Thyroid gland (tissue), 4 donors: ENCODE results near the gene CDC42EP5.

Experiments
- CTCF ChIP-seq, 6 experiments: fragments of 200-600 bp in 3 of 6; fragments of 450-650 bp in 3 of 6; sonication (generic) in 3 of 6; IDR thresholded peaks; one replicate each; pipeline ENCODE4 v1.5.1; 2016 to 2019; ENCODE audit warnings: antibody characterized with exemption in 6 of 6, mild to moderate bottlenecking in 2 of 6, inconsistent platforms in 1 of 6, moderate library complexity in 1 of 6
- POLR2A ChIP-seq, 2 donors: fragments of 450-650 bp; IDR thresholded peaks; one replicate each; pipeline ENCODE4 v1.6.1; 2017; ENCODE audit warnings: antibody characterized with exemption in 2 of 2, mild to moderate bottlenecking in 2 of 2, moderate library complexity in 1 of 2

DNA sequence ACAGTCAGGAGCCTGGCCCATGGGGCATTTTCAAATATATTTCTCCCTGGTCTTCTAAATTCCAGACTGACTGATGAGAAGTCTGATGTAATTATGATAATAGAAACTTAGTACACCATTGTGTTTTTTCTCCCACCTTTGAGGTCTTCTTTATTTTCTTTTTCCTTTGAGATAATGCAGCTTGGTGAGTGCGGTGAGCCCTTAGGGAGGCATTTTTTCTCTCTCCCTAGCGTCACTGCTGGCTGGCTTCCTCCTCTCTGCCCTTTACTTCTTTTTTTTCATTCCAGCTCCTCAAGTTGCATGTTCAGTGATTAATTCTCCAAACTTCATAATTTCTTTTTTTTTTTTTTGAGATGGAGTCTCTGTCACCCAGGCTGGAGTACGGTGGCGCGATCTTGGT is 12.8 kb upstream of the CDC42EP5 start:
- TF ChIP-seq CTCF (IDR thresholded peaks at IDR 0.05) (no peak), POLR2A (IDR thresholded peaks at IDR 0.05) (no peak)
